Muscle layer of colon (tissue), 2 donors: Measurements from ENCODE around the gene HMOX1.

Experiments
- H3K27ac ChIP-seq: one replicate; pipeline ENCODE4 v1.7.0; 2013; ENCODE audit warnings: low read depth, mild to moderate bottlenecking, low read length, moderate library complexity
- H3K27me3 ChIP-seq, 2 donors: one replicate each; pipeline ENCODE4 v1.7.0; 2013; ENCODE audit warnings: low read length in 2 of 2, mild to moderate bottlenecking in 2 of 2; ENCODE audit not compliant: insufficient read depth in 2 of 2, control insufficient read depth in 1 of 2
- H3K36me3 ChIP-seq: one replicate; pipeline ENCODE4 v1.7.0; 2013; ENCODE audit warnings: mild to moderate bottlenecking, low read length; ENCODE audit not compliant: insufficient read depth
- H3K4me1 ChIP-seq: one replicate; pipeline ENCODE4 v1.7.0; 2013; ENCODE audit warnings: mild to moderate bottlenecking, low read length; ENCODE audit not compliant: insufficient read depth
- H3K4me3 ChIP-seq, 2 donors: one replicate each; pipeline ENCODE4 v1.7.0; 2013; ENCODE audit warnings: low read length in 2 of 2, low read depth in 1 of 2, mild to moderate bottlenecking in 1 of 2, moderate library complexity in 1 of 2
- H3K9ac ChIP-seq: one replicate; pipeline ENCODE4 v1.7.0; 2013; ENCODE audit warnings: low read length
- H3K9me3 ChIP-seq: one replicate; pipeline ENCODE4 v1.7.0; 2013; ENCODE audit warnings: mild to moderate bottlenecking, low read length
- donor health status: abdominal sarcoma.
- donor health status: Adenocarcinoma of cecum.

The HMOX1 gene

DNA sequence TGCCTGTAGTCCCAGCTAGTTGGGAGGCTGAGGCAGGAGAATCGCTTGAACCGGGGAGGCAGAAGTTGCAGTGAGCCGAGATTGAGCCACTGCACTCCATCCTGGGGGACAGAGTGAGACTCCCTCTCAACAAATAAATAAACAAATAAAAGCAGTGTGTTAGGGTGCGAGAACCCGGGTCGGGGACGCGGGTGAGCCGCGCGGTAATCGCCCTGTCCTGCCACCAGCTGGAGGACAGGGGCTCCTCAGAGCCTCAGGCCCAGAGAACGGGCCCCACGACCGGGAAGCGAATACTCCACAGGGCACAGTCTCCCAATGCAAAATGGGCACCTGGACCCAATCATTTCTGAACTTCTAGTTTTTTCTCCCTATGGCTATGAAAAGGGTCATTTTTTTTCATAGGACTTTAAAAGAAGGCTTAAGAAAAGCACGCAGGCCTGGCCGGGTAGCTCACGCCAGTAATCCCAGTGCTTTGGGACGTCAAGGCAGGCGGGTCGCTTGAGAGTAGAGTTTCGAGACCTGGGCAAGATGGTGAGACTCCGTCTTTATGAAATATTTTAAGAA, 18.3 kb downstream of the HMOX1 start:
- Histone ChIP-seq H3K9me3 (no peaks in the 10 kb centered on the region), H3K9ac (no peak overlapping the region), H3K27ac (peak overlapping the region; percentile 24), H3K4me1 (peaks cover 3% of the 10 kb centered on the region), H3K36me3 (peaks cover 2% of the 10 kb centered on the region), H3K27me3 (no peaks in the 10 kb centered on the region), H3K4me3 (peak overlapping the region; percentile 83 to 88)

- Histone ChIP-seq H3K9ac (no peak within 1 kb of the TSS), H3K27ac (peak within 1 kb of the TSS; percentile 48), H3K4me1 (peaks cover 3% of the 10 kb centered on the region)
Measured at GRCh38 chr22:35399678-35400500, 19.0 kb downstream of the HMOX1 start, which contains the start of gene MCM5. Gene MCM5 (plus strand): TSS chr22:35400140. CDS start chr22:35400439, 299 bp downstream.

GRCh38 chr22:35400501-35400790, 19.6 kb downstream of the HMOX1 start:
- Histone ChIP-seq H3K27ac (peak overlapping the region; percentile 48), H3K27me3 (no peaks in the 10 kb centered on the region), H3K4me1 (peaks cover 3% of the 10 kb centered on the region), H3K36me3 (peaks cover 7% of the 10 kb centered on the region), H3K4me3 (peak overlapping the region; percentile 83 to 88), H3K9ac (no peak overlapping the region), H3K9me3 (no peaks in the 10 kb centered on the region)

More at GRCh38 chr22:35399678-35400500, 19.0 kb downstream of the HMOX1 start, which contains the start of gene MCM5:
- Histone ChIP-seq H3K27me3 (no peaks in the 10 kb centered on the region), H3K36me3 (peaks cover 7% of the 10 kb centered on the region), H3K4me3 (peak within 1 kb of the TSS; percentile 83 to 88), H3K9me3 (no peaks in the 10 kb centered on the region)

GRCh38 chr22:35401863-35402262, 21.0 kb downstream of the HMOX1 start:
- Histone ChIP-seq H3K27me3 (no peaks in the 10 kb centered on the region), H3K36me3 (peaks cover 18% of the 10 kb centered on the region), H3K27ac (no peak overlapping the region), H3K9ac (no peak overlapping the region), H3K9me3 (no peaks in the 10 kb centered on the region), H3K4me1 (peaks cover 3% of the 10 kb centered on the region), H3K4me3 (no peak overlapping the region)

DNA sequence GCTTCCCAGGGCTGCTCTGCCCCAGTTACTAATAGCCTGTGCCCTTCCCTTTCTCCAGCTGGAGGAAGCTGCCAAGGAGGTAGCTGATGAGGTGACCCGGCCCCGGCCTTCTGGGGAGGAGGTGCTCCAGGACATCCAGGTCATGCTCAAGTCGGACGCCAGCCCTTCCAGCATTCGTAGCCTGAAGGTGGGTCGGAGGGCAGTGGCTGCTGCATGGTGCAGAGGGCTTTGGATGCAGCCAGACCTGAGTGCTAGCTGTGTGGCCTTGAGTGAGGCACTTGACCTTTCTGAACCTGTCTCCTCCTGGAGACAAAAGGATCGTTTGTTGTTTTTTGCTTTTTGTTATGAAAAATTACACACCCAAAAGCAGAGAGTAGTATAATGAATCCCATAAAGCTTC, 22.5 kb downstream of the HMOX1 start:
- no peak overlapping the region for H3K27ac ChIP-seq
- H3K9me3 ChIP-seq = no peaks in the 10 kb centered on the region
- no peak overlapping the region for H3K4me3 ChIP-seq
- H3K4me1 ChIP-seq = peaks cover 3% of the 10 kb centered on the region
- H3K9ac ChIP-seq = no peak overlapping the region
- H3K36me3 ChIP-seq = peaks cover 32% of the 10 kb centered on the region
- no peaks in the 10 kb centered on the region for H3K27me3 ChIP-seq

GRCh38 chr22:35404176-35404575, 23.3 kb downstream of the HMOX1 start:
- peaks cover 3% of the 10 kb centered on the region for H3K4me1 ChIP-seq
- H3K36me3 ChIP-seq = peaks cover 35% of the 10 kb centered on the region

GRCh38 chr22:35406443-35406842, 25.5 kb downstream of the HMOX1 start:
- no peak overlapping the region for H3K9ac ChIP-seq
- H3K9me3 ChIP-seq = no peaks in the 10 kb centered on the region
- H3K27me3 ChIP-seq = no peaks in the 10 kb centered on the region
- no peak overlapping the region for H3K4me3 ChIP-seq
- no peak overlapping the region for H3K27ac ChIP-seq
- peaks cover 50% of the 10 kb centered on the region for H3K36me3 ChIP-seq
- no peaks in the 10 kb centered on the region for H3K4me1 ChIP-seq

More at GRCh38 chr22:35404176-35404575, 23.3 kb downstream of the HMOX1 start:
- no peaks in the 10 kb centered on the region for H3K9me3 ChIP-seq
- H3K4me3 ChIP-seq = no peak overlapping the region
- no peak overlapping the region for H3K27ac ChIP-seq
- no peak overlapping the region for H3K9ac ChIP-seq
- H3K27me3 ChIP-seq = no peaks in the 10 kb centered on the region

DNA sequence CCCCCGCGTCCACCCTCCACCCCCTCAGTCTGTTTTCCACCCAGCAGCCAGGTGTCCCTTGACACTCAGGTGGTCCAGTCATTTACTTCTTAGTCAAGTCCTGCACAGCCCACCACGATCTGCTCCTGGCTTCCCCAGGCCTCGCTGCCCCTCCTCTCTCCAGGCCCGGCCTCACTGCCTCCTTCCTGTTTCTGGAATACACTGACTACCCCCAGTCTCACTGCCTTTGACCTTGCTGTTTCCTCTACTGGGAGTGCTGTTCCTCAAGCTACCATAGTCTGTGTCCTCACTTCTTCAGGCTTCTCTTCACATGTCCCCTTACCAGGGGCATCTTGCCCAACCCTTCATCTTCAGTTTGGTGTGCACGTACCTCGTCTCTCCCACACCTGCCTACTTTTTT, 26.5 kb downstream of the HMOX1 start:
- Histone ChIP-seq H3K4me3 (no peak overlapping the region), H3K27ac (no peak overlapping the region), H3K9me3 (no peaks in the 10 kb centered on the region), H3K4me1 (no peaks in the 10 kb centered on the region), H3K36me3 (peaks cover 58% of the 10 kb centered on the region), H3K9ac (no peak overlapping the region), H3K27me3 (no peaks in the 10 kb centered on the region)

GRCh38 chr22:35409783-35410662, 29.1 kb downstream of the HMOX1 start:
- Histone ChIP-seq H3K9ac (no peak overlapping the region), H3K4me3 (no peak overlapping the region), H3K27ac (no peak overlapping the region), H3K4me1 (no peaks in the 10 kb centered on the region), H3K36me3 (peaks cover 65% of the 10 kb centered on the region), H3K9me3 (no peaks in the 10 kb centered on the region), H3K27me3 (no peaks in the 10 kb centered on the region)

- no peak overlapping the region for H3K9ac ChIP-seq
- H3K4me1 ChIP-seq = no peaks in the 10 kb centered on the region
- H3K9me3 ChIP-seq = no peaks in the 10 kb centered on the region
- no peaks in the 10 kb centered on the region for H3K27me3 ChIP-seq
- H3K4me3 ChIP-seq = no peak overlapping the region
- peaks cover 71% of the 10 kb centered on the region for H3K36me3 ChIP-seq
- no peak overlapping the region for H3K27ac ChIP-seq
Measured at GRCh38 chr22:35410663-35411034, 29.8 kb downstream of the HMOX1 start.

- no peak overlapping the region for H3K9ac ChIP-seq
- H3K4me3 ChIP-seq = no peak overlapping the region
- H3K9me3 ChIP-seq = no peaks in the 10 kb centered on the region
- peaks cover 72% of the 10 kb centered on the region for H3K36me3 ChIP-seq
- H3K27me3 ChIP-seq = no peaks in the 10 kb centered on the region
- no peaks in the 10 kb centered on the region for H3K4me1 ChIP-seq
- no peak overlapping the region for H3K27ac ChIP-seq
Measured at GRCh38 chr22:35411102-35411501, 30.2 kb downstream of the HMOX1 start.
